HCT116 (cell line): Measurements from ENCODE around the gene USP53. TPM values are rescaled to one million over a fixed set of nuclear protein-coding genes. Genes with fewer than 3 reads are reported as not detected.

ENCODE experiments used
- ATAC-seq: fragments of 200-7000 bp; cut with Tn5 transposase; 2 replicates; pipeline ENCODE4 v1.9.1; 2020; ENCODE audit warnings: mild to moderate bottlenecking, moderate library complexity
- BruUV-seq: library from RNA; stranded (reverse); fragments of 400-500 nt; replicated peaks from 2 replicates; lab custom pipeline; 2021; lab: Mats Ljungman, UMichigan
- CTCF ChIA-PET: fragments of 300-600 bp; sonication (Branson Sonifier 250); formaldehyde crosslinking; loops from one replicate; lab custom pipeline; 2021; ENCODE audit warnings: antibody characterized with exemption; lab: Charles Lee
- POLR2A ChIA-PET: fragments of 300-600, 350-600 bp; sonication (Branson Sonifier 250); formaldehyde crosslinking; loops from one replicate; lab custom pipeline; 2021; ENCODE audit warnings: antibody characterized with exemption; lab: Charles Lee
- RAD21 ChIA-PET, 2 experiments: fragments of 300-600 bp; sonication (Branson Sonifier 250); formaldehyde crosslinking; loops; one replicate each; lab custom pipeline; 2023; ENCODE audit warnings: low total read pairs in 2 of 2; ENCODE audit not compliant: uncharacterized antibody in 2 of 2, unreplicated experiment in 2 of 2, low non-redundant PET in 1 of 2; lab: Charles Lee
- DNase-seq: peaks from one replicate; pipeline ENCODE4 v3.0.0-alpha.2; 2010; ENCODE audit warnings: low read depth, low spot score
- H2AFZ ChIP-seq: fragments of 200-600 bp; shearing (Covaris generic), sonication (generic); 2 replicates; pipeline ENCODE4 v1.6.1; 2017; ENCODE audit warnings: low read depth, mixed run types, mixed read lengths, antibody characterized with exemption, low read length; ENCODE audit not compliant: poor library complexity, severe bottlenecking
- H3K27ac ChIP-seq: 2 replicates; pipeline ENCODE4 v1.5.1; 2012; ENCODE audit warnings: low read depth, low read length
- H3K27me3 ChIP-seq: fragments of 200-600 bp; sonication (generic); 2 replicates; pipeline ENCODE4 v1.6.1; 2016; ENCODE audit warnings: mixed run types, low read length, mixed read lengths; ENCODE audit not compliant: insufficient read depth
- H3K36me3 ChIP-seq, 2 experiments: fragments of 200-500 bp in 1 of 2; fragments of 200-600 bp in 1 of 2; sonication (Bioruptor generic) in 1 of 2; sonication (generic) in 1 of 2; 2 replicates each; pipeline versions ENCODE4 v1.5.1 to v1.6.1; 2014 to 2016; ENCODE audit warnings: low read length in 2 of 2, inconsistent platforms in 1 of 2, mixed read lengths in 1 of 2, mixed run types in 1 of 2; ENCODE audit not compliant: insufficient read depth in 2 of 2, control insufficient read depth in 1 of 2
- H3K4me1 ChIP-seq, 2 experiments: fragments of 200-600 bp in 1 of 2; sonication (generic) in 1 of 2; 2 replicates each; pipeline versions ENCODE4 v1.5.1 to v1.6.1; 2012 to 2017; ENCODE audit warnings: low read length in 2 of 2, inconsistent platforms in 1 of 2, mild to moderate bottlenecking in 1 of 2, mixed read lengths in 1 of 2, mixed run types in 1 of 2, moderate library complexity in 1 of 2; ENCODE audit not compliant: insufficient read depth in 2 of 2, control insufficient read depth in 1 of 2
- H3K4me2 ChIP-seq: fragments of 200-600 bp; sonication (generic); 2 replicates; pipeline ENCODE4 v1.6.1; 2017; ENCODE audit warnings: mixed run types, low read length, mixed read lengths
- H3K4me3 ChIP-seq, 2 experiments: fragments of 200-600 bp in 1 of 2; sonication (generic) in 1 of 2; replicated peaks in 1 of 2; 2 replicates each; pipeline ENCODE4 v1.5.1; 2011 to 2016; ENCODE audit warnings: low read length in 2 of 2, control low read depth in 1 of 2, low read depth in 1 of 2, mild to moderate bottlenecking in 1 of 2, mixed read lengths in 1 of 2, mixed run types in 1 of 2
- H3K79me2 ChIP-seq: fragments of 200-600 bp; sonication (generic); 2 replicates; pipeline ENCODE4 v1.6.1; 2017; ENCODE audit warnings: mild to moderate bottlenecking, mixed run types, low read length, moderate library complexity, mixed read lengths; ENCODE audit not compliant: insufficient read depth
- H3K9ac ChIP-seq: fragments of 200-600 bp; sonication (generic); 2 replicates; pipeline ENCODE4 v1.6.1; 2016; ENCODE audit warnings: low read length, mixed read lengths
- H3K9me2 ChIP-seq: fragments of 200-600 bp; sonication (generic), shearing (Covaris generic); 2 replicates; pipeline ENCODE4 v1.6.1; 2017; ENCODE audit warnings: mixed run types, mild to moderate bottlenecking, moderate library complexity; ENCODE audit not compliant: insufficient read depth
- H3K9me3 ChIP-seq, 2 experiments: fragments of 200-500 bp in 1 of 2; fragments of 200-600 bp in 1 of 2; sonication (Bioruptor generic) in 1 of 2; sonication (generic) in 1 of 2; 2 replicates each; pipeline ENCODE4 v1.6.1; 2014 to 2017; ENCODE audit warnings: low read length in 2 of 2, mixed read lengths in 2 of 2, inconsistent platforms in 1 of 2, low read depth in 1 of 2, mild to moderate bottlenecking in 1 of 2, mixed run types in 1 of 2, moderate library complexity in 1 of 2; ENCODE audit not compliant: control insufficient read depth in 1 of 2, insufficient read depth in 1 of 2
- H4K20me1 ChIP-seq: fragments of 200-600 bp; sonication (generic), shearing (Covaris generic); 2 replicates; pipeline ENCODE4 v1.6.1; 2017; ENCODE audit warnings: mixed run types, mild to moderate bottlenecking, moderate library complexity; ENCODE audit not compliant: insufficient read depth
- CBX3 ChIP-seq: IDR thresholded peaks from 2 replicates; pipeline ENCODE4 v1.6.1; 2012; ENCODE audit warnings: low read depth
- CEBPB ChIP-seq: IDR thresholded peaks from 2 replicates; pipeline ENCODE4 v1.6.1; 2012; ENCODE audit warnings: low read depth
- EGR1 ChIP-seq: IDR thresholded peaks from 2 replicates; pipeline ENCODE4 v1.6.1; 2012; ENCODE audit warnings: low read depth
- EZH2 ChIP-seq: fragments of 200-600 bp; sonication (generic); IDR thresholded peaks from 2 replicates; pipeline ENCODE4 v1.6.1; 2017; ENCODE audit warnings: antibody characterized with exemption, mixed run types
- EZH2phosphoT487 ChIP-seq: fragments of 200-600 bp; IDR thresholded peaks from 2 replicates; pipeline ENCODE4 v1.6.1; 2018; ENCODE audit warnings: antibody characterized with exemption, borderline replicate concordance
- FOSL1 ChIP-seq: IDR thresholded peaks from 2 replicates; pipeline ENCODE4 v1.6.1; 2012; ENCODE audit warnings: low read depth
- POLR2A ChIP-seq: IDR thresholded peaks from 2 replicates; pipeline ENCODE4 v1.7.0; 2011; ENCODE audit warnings: borderline replicate concordance; ENCODE audit not compliant: insufficient read depth, insufficient read length; ENCODE audit errors: extremely low read depth
- POLR2AphosphoS5 ChIP-seq: IDR thresholded peaks from 2 replicates; pipeline ENCODE4 v1.6.1; 2011; ENCODE audit warnings: mild to moderate bottlenecking, low read depth, low read length, moderate library complexity
- RAD21 ChIP-seq: IDR thresholded peaks from 2 replicates; pipeline ENCODE4 v1.6.1; 2012; ENCODE audit warnings: low read depth, mild to moderate bottlenecking
- SIN3A ChIP-seq: IDR thresholded peaks from 2 replicates; pipeline ENCODE4 v1.6.1; 2012; ENCODE audit warnings: low read depth
- SP1 ChIP-seq: IDR thresholded peaks from 2 replicates; pipeline ENCODE4 v1.6.1; 2012; ENCODE audit warnings: low read depth
- SRF ChIP-seq: IDR thresholded peaks from 2 replicates; pipeline ENCODE4 v1.6.1; 2012; ENCODE audit warnings: low read depth
- TCF7L2 ChIP-seq: IDR thresholded peaks from 2 replicates; pipeline ENCODE4 v1.7.0; 2011; ENCODE audit warnings: borderline replicate concordance, inconsistent platforms; ENCODE audit not compliant: insufficient read depth, insufficient read length; ENCODE audit errors: extremely low read depth
- YY1 ChIP-seq: IDR thresholded peaks from 2 replicates; pipeline ENCODE4 v1.6.1; 2011; ENCODE audit warnings: low read length, low read depth, moderate library complexity, mild to moderate bottlenecking; ENCODE audit not compliant: insufficient replicate concordance; ENCODE audit errors: extremely low read depth
- ZNF274 ChIP-seq: fragments of 200-500 bp; sonication (Bioruptor generic); IDR thresholded peaks from 2 replicates; pipeline ENCODE4 v1.6.1; 2014; ENCODE audit warnings: mild to moderate bottlenecking, low read depth, low read length, inconsistent platforms
- intact Hi-C: fragments of 100-400 bp; cut with micrococcal nuclease; formaldehyde crosslinking; loops from 2 replicates; pipeline ENCODE4 v1.10.0; 2022
- total RNA-seq: library from RNA; stranded (reverse); gene quantifications from one replicate; pipeline ENCODE4 v1.2.1, GENCODE V29; 2021; ENCODE audit not compliant: unreplicated experiment
- TF ChIP-seq, protein P1 (sequence below): IDR thresholded peaks from 2 replicates; pipeline ENCODE4 v1.6.1; 2012

Gene USP53
- total RNA-seq, 1 experiment from 2014 or later, result 22.0 TPM

- Histone ChIP-seq H3K79me2 (peaks cover 4% of the 10 kb centered on the region; the same call in 1 of the 2 replicates), H3K27me3 (no peaks in the 10 kb centered on the region), H3K4me2 (no peak overlapping the region), H3K27ac (no peak overlapping the region), H3K4me3 (no peak overlapping the region), H3K9me3 (no peaks in the 10 kb centered on the region), H4K20me1 (no peaks in the 10 kb centered on the region), H2AFZ (no peak overlapping the region), H3K9ac (no peak overlapping the region), H3K9me2 (no peaks in the 10 kb centered on the region), H3K36me3 (peaks cover 0 to 2% of the 10 kb centered on the region in 2 experiments; a peak in 1 of 4 replicates), H3K4me1 (no peaks in the 10 kb centered on the region)
- TF ChIP-seq CBX3 (no peak), YY1 (no peak), EZH2 (no peak), TCF7L2 (no peak), SIN3A (no peak)
- ChIA-PET POLR2A (no interaction called here), CTCF (no interaction called here), RAD21 (no interaction called here)
- BruUV-seq, result no TSS peak
- ATAC-seq (no peak), DNase-seq (no peak)
- intact Hi-C loops, result no loop called here
Measured at GRCh38 chr4:119242417-119242816, 29.9 kb downstream of the USP53 start.

DNA sequence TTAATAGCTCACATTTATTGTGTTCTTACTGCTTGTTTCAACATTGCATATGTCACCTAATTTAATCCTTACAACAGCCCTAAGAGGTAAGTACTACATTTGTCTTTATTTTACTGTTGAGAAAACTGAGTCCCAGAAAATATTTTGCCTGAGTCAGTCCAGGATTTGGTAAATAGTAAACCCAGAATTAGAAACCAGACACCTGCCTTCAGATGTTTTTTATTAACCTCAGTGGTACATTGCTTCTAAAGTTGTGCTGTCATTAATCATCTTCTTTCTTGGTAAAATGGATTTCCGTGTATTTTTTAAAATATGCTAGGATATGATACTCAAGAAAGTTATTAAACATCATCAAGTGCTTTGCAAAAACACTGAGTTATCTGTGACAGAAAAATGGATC is 31.4 kb downstream of the USP53 start:
- ATAC-seq (no peak), DNase-seq (no peak)
- POLR2A ChIA-PET, result no interaction called here
- Histone ChIP-seq H3K9ac (no peak overlapping the region), H3K4me1 (no peaks in the 10 kb centered on the region), H3K27ac (no peak overlapping the region), H4K20me1 (no peaks in the 10 kb centered on the region), H2AFZ (no peak overlapping the region), H3K36me3 (peaks cover 0 to 2% of the 10 kb centered on the region in 2 experiments; a peak in 1 of 4 replicates), H3K9me3 (no peaks in the 10 kb centered on the region), H3K9me2 (no peaks in the 10 kb centered on the region), H3K79me2 (no peaks in the 10 kb centered on the region), H3K27me3 (no peaks in the 10 kb centered on the region), H3K4me2 (no peak overlapping the region), H3K4me3 (no peak overlapping the region)
- CTCF ChIA-PET, result no interaction called here
- RAD21 ChIA-PET, result no interaction called here
- TF ChIP-seq SP1, result no peak
- no peak for TF ChIP-seq TCF7L2
- no peak for TF ChIP-seq SRF
- TF ChIP-seq, protein P1, sequence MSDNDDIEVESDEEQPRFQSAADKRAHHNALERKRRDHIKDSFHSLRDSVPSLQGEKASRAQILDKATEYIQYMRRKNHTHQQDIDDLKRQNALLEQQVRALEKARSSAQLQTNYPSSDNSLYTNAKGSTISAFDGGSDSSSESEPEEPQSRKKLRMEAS, result no peak
- no peak for TF ChIP-seq FOSL1
- no peak for TF ChIP-seq RAD21
- TF ChIP-seq POLR2AphosphoS5, result no peak
- TF ChIP-seq EGR1, result no peak
- no peak for TF ChIP-seq POLR2A
- no peak for TF ChIP-seq EZH2phosphoT487
- no peak for TF ChIP-seq CEBPB
- no peak for TF ChIP-seq CBX3
- TF ChIP-seq ZNF274, result no peak
- BruUV-seq, result no TSS peak
- intact Hi-C loops, result no loop called here
